NCI-H526 (cell line): Measurements from ENCODE around the gene ENPP7.

Source experiments
- DNase-seq, 2 experiments: peaks; one replicate each; lab custom pipeline; 2025; lab: John Stamatoyannopoulos, UW

ENPP7 gene, protein sequence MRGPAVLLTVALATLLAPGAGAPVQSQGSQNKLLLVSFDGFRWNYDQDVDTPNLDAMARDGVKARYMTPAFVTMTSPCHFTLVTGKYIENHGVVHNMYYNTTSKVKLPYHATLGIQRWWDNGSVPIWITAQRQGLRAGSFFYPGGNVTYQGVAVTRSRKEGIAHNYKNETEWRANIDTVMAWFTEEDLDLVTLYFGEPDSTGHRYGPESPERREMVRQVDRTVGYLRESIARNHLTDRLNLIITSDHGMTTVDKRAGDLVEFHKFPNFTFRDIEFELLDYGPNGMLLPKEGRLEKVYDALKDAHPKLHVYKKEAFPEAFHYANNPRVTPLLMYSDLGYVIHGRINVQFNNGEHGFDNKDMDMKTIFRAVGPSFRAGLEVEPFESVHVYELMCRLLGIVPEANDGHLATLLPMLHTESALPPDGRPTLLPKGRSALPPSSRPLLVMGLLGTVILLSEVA

DNA sequence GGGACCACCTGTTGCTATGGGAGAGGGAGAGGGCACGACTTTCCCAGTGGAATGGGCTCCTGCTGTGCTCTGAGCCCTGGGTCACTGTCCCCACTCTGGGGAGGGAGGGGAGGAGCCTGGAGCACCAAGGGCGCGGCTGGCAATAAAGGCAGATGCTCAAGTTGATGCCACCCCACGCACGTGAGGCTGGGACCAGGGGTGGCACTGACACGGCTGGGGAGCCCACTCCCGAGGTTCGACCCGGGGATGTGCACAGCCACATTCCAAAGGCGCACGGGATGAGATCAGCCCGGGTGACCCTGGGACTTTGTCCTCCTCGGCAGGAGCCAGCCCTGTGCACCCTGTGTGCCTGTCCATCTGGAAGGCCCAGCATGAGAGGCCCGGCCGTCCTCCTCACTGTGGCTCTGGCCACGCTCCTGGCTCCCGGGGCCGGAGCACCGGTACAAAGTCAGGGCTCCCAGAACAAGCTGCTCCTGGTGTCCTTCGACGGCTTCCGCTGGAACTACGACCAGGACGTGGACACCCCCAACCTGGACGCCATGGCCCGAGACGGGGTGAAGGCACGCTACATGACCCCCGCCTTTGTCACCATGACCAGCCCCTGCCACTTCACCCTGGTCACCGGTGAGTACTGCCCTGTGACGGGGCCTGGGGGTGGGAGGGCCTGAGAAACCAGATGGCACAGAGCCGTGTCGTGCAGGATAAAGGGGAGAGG, at the start of gene ENPP7:
Gene ENPP7, plus strand, starts transcription at position 175 of the 715 bp plus-strand sequence. Its CDS starts 197 bp downstream, at position 372.
- DNase-seq: no peak

GRCh38 chr17:79681101-79681621, 49.6 kb upstream of the ENPP7 start:
- DNase-seq: no peak

DNA sequence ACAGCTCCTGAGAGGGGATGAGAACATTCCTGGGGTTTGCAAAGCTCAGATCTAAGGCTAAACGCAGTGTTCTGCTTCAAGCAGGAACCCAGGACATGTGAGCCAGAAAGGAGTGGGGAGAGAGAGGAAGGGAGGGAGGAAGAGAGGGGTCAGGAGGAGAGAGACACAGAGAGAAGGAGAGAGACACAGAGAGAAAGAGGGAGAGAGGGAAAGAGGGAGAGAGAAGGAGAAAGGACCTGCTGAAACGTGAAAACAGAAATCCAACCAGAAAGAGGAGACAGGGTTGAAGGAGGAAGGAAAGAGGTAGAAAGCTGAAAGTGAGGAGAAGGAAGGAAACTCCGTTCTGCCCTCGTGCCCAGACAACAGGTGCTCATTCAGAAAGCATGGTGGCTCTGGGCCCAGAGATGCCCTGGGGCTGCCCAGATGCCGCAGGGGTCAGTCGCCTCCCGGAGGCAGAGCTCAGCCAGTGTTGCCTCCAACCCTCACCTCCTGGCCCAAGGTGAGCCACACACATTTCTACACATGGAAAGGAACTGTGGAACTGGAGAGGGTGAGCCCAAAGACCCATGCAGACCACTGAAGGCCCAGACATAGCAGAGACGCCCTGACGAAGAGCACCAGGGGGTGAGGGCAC, 49.0 kb upstream of the ENPP7 start:
- DNase-seq: no peak

- no peak for DNase-seq
Observed at GRCh38 chr17:79683365-79683764, 47.4 kb upstream of the ENPP7 start.

DNA sequence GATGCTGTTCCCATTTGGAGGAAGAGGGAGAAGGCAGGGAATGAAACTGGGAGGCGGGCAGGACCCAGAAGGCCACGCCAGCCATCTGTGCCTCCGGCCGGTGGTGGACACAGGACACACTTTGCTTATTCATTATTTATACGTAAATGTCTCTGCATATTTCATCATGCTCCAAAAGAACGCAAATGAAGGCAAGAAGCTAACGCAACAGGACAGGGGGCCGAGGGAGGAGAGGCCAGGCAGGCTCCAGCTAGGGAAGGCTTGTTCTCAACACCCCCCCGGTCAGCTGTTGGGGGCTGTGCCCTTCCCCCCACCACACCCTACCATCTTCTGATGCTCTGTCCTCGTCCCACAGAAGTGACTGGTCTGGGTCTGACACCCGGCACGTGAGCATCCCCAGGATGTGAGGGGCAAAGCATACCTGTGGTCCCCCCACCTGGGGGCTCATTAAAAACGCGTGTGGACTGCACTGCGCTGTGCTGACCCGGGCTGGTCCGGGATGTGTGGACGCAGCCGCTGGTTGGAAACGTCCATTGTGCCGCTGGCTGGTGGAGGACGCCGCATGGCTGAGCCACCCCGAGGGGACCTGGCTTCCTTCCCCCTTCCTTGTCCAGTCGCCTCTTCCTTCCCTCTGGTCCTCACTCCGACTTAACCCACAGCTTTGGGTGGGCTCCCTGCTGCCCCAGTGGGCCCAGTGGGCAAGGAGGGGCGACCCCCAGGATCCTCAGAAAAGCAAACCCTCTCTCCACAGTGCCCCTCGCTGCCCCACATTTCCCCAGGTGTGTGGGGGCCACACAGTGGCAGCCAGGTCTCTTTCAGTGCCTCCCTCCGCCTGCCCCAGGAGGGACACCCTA, 46.4 kb upstream of the ENPP7 start:
- no peak for DNase-seq

DNA sequence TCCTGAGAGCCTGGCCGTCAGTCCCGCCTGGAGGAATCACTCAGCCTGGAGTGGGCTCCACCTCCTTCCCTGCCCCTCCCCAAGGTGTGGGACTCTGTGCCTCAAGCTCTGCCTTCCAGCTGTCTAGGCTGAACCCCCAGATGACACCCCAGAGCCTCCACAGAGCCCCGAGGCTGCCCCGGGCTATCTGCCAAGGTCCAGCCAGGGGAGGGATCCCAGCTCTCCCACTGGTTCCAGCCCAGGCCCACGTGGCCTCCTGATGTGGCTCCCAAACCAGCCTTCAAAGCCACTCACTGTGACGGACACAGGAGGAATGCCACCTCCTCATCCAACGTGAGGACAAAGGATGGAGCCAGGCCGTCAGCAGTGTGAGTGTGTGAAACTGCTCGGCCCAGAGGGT, 45.6 kb upstream of the ENPP7 start:
- no peak for DNase-seq

- no peak for DNase-seq
Observed at GRCh38 chr17:79686476-79686875, 44.3 kb upstream of the ENPP7 start.

DNA sequence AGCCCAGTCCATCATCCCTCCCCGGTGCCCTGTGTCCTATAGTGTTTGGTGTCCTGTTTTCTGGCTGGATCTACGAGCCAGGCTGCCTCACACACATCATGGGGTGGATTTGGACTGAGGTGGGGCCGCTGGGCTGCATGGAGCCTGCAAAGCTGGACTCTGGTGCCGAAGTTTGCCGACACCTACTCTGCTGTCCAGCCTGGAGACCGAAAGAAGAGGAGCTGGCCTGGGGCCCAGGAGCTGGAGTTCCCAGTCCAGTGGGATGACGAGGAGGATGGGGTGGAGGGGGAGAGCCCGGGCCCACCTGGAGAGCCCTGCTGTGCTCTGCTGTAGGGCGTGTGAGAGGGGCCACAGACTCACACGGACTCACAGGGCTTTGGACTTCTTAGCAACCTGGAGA, 40.3 kb upstream of the ENPP7 start:
- no peak for DNase-seq

GRCh38 chr17:79690988-79691836, 39.5 kb upstream of the ENPP7 start:
- DNase-seq: no peak

DNA sequence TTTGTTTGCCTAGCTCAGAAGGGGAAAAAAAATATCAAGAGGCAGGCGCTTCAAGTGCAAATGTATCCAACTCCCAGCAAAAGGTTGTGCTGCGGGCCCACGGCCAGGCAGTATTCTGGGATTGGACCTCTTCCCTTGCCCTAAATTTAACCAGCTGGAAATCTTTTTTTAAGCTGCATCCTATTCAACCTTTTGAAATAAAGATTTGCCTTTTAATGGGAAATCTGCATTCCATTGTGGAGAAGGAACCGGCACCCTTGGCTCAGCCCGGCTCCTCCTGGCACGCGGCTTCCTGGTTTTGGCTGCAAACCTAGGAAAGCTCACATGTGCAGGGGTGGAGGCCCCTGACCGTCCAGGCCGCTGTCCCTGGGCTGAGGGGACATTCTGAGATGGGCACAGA, 38.8 kb upstream of the ENPP7 start:
- no peak for DNase-seq

DNA sequence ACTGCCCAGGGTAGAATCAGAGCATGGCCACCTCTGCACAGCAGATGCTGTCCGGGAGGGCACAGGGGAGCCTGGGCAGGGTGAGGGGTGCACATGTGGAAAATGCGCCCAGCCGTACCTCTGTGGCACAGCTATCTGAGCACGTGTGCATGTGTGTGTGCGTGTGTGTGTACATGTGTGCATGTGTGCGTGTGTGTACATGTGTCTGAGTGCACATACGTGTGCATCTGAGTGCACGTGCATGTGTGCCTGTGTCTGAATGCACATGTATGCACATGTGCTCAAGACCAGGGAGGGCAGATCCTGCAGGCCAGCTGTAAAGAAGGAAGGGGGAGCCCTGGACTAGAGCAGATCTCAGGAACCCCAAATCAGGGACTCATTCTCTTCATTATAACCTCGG, 37.3 kb upstream of the ENPP7 start:
- DNase-seq: no peak

DNA sequence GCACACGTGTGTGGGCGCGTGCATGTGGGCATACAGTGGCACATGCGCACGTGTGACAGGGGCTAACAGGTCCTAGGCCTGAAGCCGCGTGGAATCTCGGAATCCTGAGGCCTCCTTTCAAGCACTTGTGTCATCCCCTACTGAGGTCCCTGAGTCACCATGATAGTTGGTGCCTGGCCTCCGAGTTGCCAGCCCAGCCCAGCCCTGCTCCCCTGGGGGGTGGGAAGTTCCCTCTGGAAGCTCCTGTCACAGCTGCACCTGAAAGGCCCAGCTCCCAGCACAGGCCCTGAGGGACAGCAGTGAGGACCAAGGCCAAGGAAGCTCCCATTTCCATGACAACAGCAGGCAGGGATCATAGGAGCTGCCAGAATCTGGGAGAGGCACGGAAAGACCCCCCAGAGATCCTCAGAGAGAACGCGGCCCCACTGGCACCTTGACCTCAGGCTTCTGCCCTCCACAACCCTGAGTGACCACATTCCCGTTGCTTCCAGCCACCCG, 35.4 kb upstream of the ENPP7 start:
- no peak for DNase-seq

- DNase-seq: no peak
Observed at GRCh38 chr17:79695797-79696609, 34.7 kb upstream of the ENPP7 start.

- no peak for DNase-seq
Observed at GRCh38 chr17:79696610-79696982, 34.1 kb upstream of the ENPP7 start.

DNA sequence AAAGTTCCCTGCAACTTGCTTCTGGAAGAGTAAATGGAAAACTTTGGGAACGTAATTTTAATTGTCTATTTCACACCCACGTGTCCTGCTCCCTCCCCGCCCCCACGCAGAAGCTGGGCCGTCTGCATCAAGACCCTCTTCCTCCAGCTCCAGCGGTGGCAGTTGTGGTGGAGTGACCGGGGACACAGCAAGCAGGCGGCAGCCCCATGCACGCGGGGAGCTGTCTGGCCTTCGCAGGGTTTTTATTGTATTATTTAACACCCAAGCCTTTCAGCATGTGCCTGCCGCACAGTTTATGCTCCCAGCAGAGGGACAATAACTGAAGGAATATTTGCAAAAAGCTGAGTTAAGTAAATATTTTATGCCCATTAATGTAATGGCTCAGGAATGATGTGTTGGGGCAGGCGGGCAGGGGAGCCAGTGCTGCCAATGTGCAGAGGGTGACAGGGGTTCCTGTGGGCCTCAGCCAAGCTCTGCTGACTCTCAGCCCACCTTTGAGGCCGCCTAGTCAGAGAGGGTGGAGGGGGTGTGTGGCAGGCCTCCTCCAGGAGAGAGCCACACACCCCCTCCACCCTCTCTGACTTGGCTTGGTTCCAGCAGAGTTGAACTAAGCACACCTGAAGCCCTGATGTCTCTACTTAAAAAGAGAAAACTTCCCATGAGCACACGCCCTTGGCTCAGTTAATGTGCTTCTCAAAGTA, 32.4 kb upstream of the ENPP7 start:
- DNase-seq: peak in 1 of 2 experiments; percentile 36

GRCh38 chr17:79699386-79700036, 31.2 kb upstream of the ENPP7 start:
- DNase-seq: no peak

DNA sequence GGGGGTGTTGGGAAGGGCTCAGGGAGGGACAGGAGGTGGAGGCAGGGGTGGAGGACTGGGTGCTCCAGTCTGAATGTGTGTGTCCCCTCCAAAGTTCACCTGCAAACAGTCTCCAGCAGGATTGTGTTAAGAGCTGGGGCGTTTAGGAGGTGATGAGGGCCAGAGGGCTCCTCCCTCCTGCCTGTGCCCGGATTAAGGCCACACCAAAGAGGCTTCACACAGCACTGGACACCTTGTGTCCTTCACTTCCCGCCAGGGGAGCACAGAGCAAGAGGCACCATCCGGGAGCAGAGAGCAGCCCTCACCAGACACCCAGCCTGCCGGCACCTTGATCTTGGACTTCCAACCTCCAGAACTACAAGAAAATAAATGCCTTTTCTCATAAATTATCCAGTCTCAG, 30.2 kb upstream of the ENPP7 start:
- DNase-seq: no peak

- DNase-seq: peak in 1 of 2 experiments; percentile 26
Observed at GRCh38 chr17:79702034-79702433, 28.7 kb upstream of the ENPP7 start.
